A673 (cell line): ENCODE measurements around the gene CHRM5.

Source experiments
- CTCF ChIP-seq: fragments of 300-800, 200-600 bp; sonication (generic); conservative IDR thresholded peaks from 2 replicates; pipeline ENCODE4 v1.5.1; 2017; ENCODE audit warnings: low read depth, mild to moderate bottlenecking, antibody characterized with exemption, low read length, moderate library complexity, mixed read lengths
- EZH2 ChIP-seq: fragments of 200-600 bp; sonication (generic); IDR thresholded peaks from 2 replicates; pipeline ENCODE4 v1.6.1; 2017; ENCODE audit warnings: borderline replicate concordance, low read depth, mild to moderate bottlenecking, mixed read lengths, antibody characterized with exemption, low read length; ENCODE audit not compliant: poor library complexity, severe bottlenecking

- TF ChIP-seq EZH2 (no peak), CTCF (no peak)
Observed at GRCh38 chr15:33934396-33934795, 33.9 kb upstream of the CHRM5 start.
